HL-60 (cell line): ENCODE measurements around the gene TXNDC17. TPM values are rescaled to one million over a fixed set of nuclear protein-coding genes. Genes with fewer than 3 reads are reported as not detected.
"Not testable (repeated sequence)": the region's sequence is repeated elsewhere in the genome, so short reads cannot be mapped to it uniquely, and the experiment has no call there.

Source experiments
- DNase-seq, 2 experiments: peaks; one replicate each; pipeline ENCODE4 v3.0.0-alpha.2; 2010 to 2020; ENCODE audit warnings: low read depth in 1 of 2, low spot score in 1 of 2
- H3K27ac ChIP-seq: fragments of 250-450 bp; sonication (Bioruptor Pico); replicated peaks from 2 replicates; pipeline ENCODE4 v1.5.1; 2020; ENCODE audit warnings: mild to moderate bottlenecking, moderate library complexity
- H3K27me3 ChIP-seq: fragments of 250-450 bp; sonication (Bioruptor Pico); 2 replicates; pipeline ENCODE4 v1.5.1; 2021; ENCODE audit warnings: mild to moderate bottlenecking, moderate library complexity; ENCODE audit not compliant: insufficient read depth, poor library complexity, severe bottlenecking
- H3K4me3 ChIP-seq: replicated peaks from 2 replicates; pipeline ENCODE4 v1.5.1; 2011; ENCODE audit warnings: mild to moderate bottlenecking, control low read depth, low read length; ENCODE audit not compliant: insufficient read depth
- CTCF ChIP-seq: IDR thresholded peaks from one replicate; pipeline ENCODE4 v1.5.1; 2011; ENCODE audit warnings: low read length, control low read depth, inconsistent platforms; ENCODE audit not compliant: insufficient read depth
- GABPA ChIP-seq: IDR thresholded peaks from 2 replicates; pipeline ENCODE4 v1.6.1; 2012; ENCODE audit warnings: low read depth
- POLR2AphosphoS5 ChIP-seq: IDR thresholded peaks from 2 replicates; pipeline ENCODE4 v1.6.1; 2012; ENCODE audit warnings: low read depth
- REST ChIP-seq: IDR thresholded peaks from 2 replicates; pipeline ENCODE4 v1.6.1; 2012; ENCODE audit warnings: low read depth; ENCODE audit not compliant: insufficient replicate concordance
- SPI1 ChIP-seq: IDR thresholded peaks from 2 replicates; pipeline ENCODE4 v1.6.1; 2012; ENCODE audit warnings: low read depth, mild to moderate bottlenecking, borderline replicate concordance
- microRNA-seq: library from miRNA; unstranded; fragments of <30 nt; microRNA quantifications from one replicate; pipeline ENCODE4, GENCODE V29; 2018

TXNDC17 gene

GRCh38 chr17:6690641-6691040 lies 49.8 kb downstream of the TXNDC17 start:
- DNase-seq = no peak
- TF ChIP-seq SPI1 = no peak
- no peak for TF ChIP-seq POLR2AphosphoS5
- no peak for TF ChIP-seq REST
- TF ChIP-seq CTCF = no peak
- no peak for TF ChIP-seq GABPA
- no peaks in the 10 kb centered on the region for H3K27me3 ChIP-seq
- no peak overlapping the region for H3K27ac ChIP-seq
- no peak overlapping the region for H3K4me3 ChIP-seq

- TF ChIP-seq CTCF (no peak), SPI1 (no peak), REST (no peak), GABPA (no peak), POLR2AphosphoS5 (no peak)
- no peak for DNase-seq
- no peak overlapping the region for H3K4me3 ChIP-seq
- no peak overlapping the region for H3K27ac ChIP-seq
- no peaks in the 10 kb centered on the region for H3K27me3 ChIP-seq
Measured at GRCh38 chr17:6691546-6691945, 50.7 kb downstream of the TXNDC17 start.

GRCh38 chr17:6691958-6692357 lies 51.1 kb downstream of the TXNDC17 start:
- not testable (repeated sequence) for H3K27me3 ChIP-seq, DNase-seq, H3K27ac ChIP-seq, H3K4me3 ChIP-seq

Small RNAs within 50 kb of the gene (microRNA-seq; reads per million reads assigned to microRNA genes)
- gene MIR4520-1 (not detected), gene MIR4520-2 (not detected)
